K562 (cell line): ENCODE results near the gene TBXA2R. TPM values are rescaled to one million over a fixed set of nuclear protein-coding genes. Genes with fewer than 3 reads are reported as not detected.
A peak's percentile ranks its signal among the peaks of the same experiment; 100 is the strongest.

Experiments
- ADNP ChIP-seq: fragments of 200-800 bp; sonication (Bioruptor generic); IDR thresholded peaks from 2 replicates; pipeline ENCODE4 v1.6.1; 2016; ENCODE audit warnings: missing genetic modification characterization, missing compliant biosample characterization
- ASH1L ChIP-seq: fragments of 450-650 bp; IDR thresholded peaks from 2 replicates; pipeline ENCODE4 v1.6.1; 2018; ENCODE audit warnings: borderline replicate concordance, mild to moderate bottlenecking, low read depth; ENCODE audit not compliant: partially characterized antibody
- ATF2 ChIP-seq: sonication (generic); formaldehyde crosslinking; IDR thresholded peaks from 2 replicates; pipeline ENCODE4 v1.8.1; 2022; ENCODE audit warnings: missing genetic modification reagents
- CBX1 ChIP-seq: sonication (generic); IDR thresholded peaks from 2 replicates; pipeline ENCODE4 v1.6.1; 2016; ENCODE audit warnings: antibody characterized with exemption, low read depth, mild to moderate bottlenecking
- CCNT2 ChIP-seq: IDR thresholded peaks from 2 replicates; pipeline ENCODE4 v1.6.1; 2011; ENCODE audit warnings: borderline replicate concordance, low read depth, mild to moderate bottlenecking, moderate library complexity, mixed read lengths, low read length; ENCODE audit not compliant: insufficient read length; ENCODE audit errors: extremely low read depth
- CHD2 ChIP-seq: IDR thresholded peaks from 2 replicates; pipeline ENCODE4 v1.6.1; 2011; ENCODE audit warnings: low read depth, low read length
- IRF9 ChIP-seq: fragments of 450-650 bp; IDR thresholded peaks from 2 replicates; pipeline ENCODE4 v1.6.1; 2016; ENCODE audit warnings: missing biosample characterization, missing genetic modification characterization
- MNT ChIP-seq, 2 experiments: fragments of 450-650 bp; conservative IDR thresholded peaks; 2 replicates each; pipeline ENCODE4 v1.6.1; 2017; ENCODE audit warnings: mild to moderate bottlenecking in 2 of 2, moderate library complexity in 2 of 2
- MYC ChIP-seq, 2 experiments: fragments of 250-450 bp in 1 of 2; sonication (Bioruptor Pico) in 1 of 2; IDR thresholded peaks; 2 replicates each; pipeline versions ENCODE4 v1.5.1 to v1.6.1; 2012 to 2021; ENCODE audit warnings: low read depth in 2 of 2, borderline replicate concordance in 1 of 2, improper control_type of control experiment in 1 of 2, low read length in 1 of 2, mild to moderate bottlenecking in 1 of 2, moderate library complexity in 1 of 2
- NCOA2 ChIP-seq, 2 experiments: fragments of 450-650 bp; IDR thresholded peaks; 2 replicates each; pipeline ENCODE4 v1.6.1; 2018; ENCODE audit warnings: mild to moderate bottlenecking in 2 of 2, moderate library complexity in 1 of 2; ENCODE audit not compliant: partially characterized antibody in 2 of 2
- NONO ChIP-seq, 2 experiments: fragments of 200-400 bp in 1 of 2; fragments of 450-650 bp in 1 of 2; formaldehyde crosslinking in 1 of 2; IDR thresholded peaks; 2 replicates each; pipeline ENCODE4 v1.6.1; 2017; ENCODE audit warnings: low read depth in 2 of 2, mild to moderate bottlenecking in 2 of 2, moderate library complexity in 2 of 2, low read length in 1 of 2
- NR2C2 ChIP-seq, 2 experiments: fragments of 200-800 bp in 1 of 2; sonication (Bioruptor generic) in 1 of 2; sonication (generic) in 1 of 2; formaldehyde crosslinking in 1 of 2; IDR thresholded peaks; 2 replicates each; pipeline versions ENCODE4 v1.6.1 to v1.8.0; 2016 to 2022; ENCODE audit warnings: mild to moderate bottlenecking in 1 of 2, missing compliant biosample characterization in 1 of 2, missing genetic modification characterization in 1 of 2, missing genetic modification reagents in 1 of 2
- SLC30A9 ChIP-seq: fragments of 250-450 bp; sonication (Bioruptor Pico); IDR thresholded peaks from 2 replicates; pipeline ENCODE4 v1.8.0; 2022; ENCODE audit warnings: mild to moderate bottlenecking, moderate library complexity
- TOE1 ChIP-seq, 2 experiments: fragments of 450-650 bp in 1 of 2; sonication (generic) in 1 of 2; formaldehyde crosslinking in 1 of 2; IDR thresholded peaks; 2 replicates each; pipeline versions ENCODE4 v1.7.1 to v1.8.0; 2016 to 2022; ENCODE audit warnings: borderline replicate concordance in 2 of 2, mild to moderate bottlenecking in 2 of 2, antibody characterized with exemption in 1 of 2, inconsistent platforms in 1 of 2, low read depth in 1 of 2, missing genetic modification reagents in 1 of 2, moderate library complexity in 1 of 2
- YY1 ChIP-seq, 3 experiments: IDR thresholded peaks; 2 replicates each; pipeline ENCODE4 v1.6.1; 2011; ENCODE audit warnings: low read length in 2 of 3, mild to moderate bottlenecking in 2 of 3, moderate library complexity in 2 of 3, borderline replicate concordance in 1 of 3, control low read depth in 1 of 3, low read depth in 1 of 3; ENCODE audit not compliant: insufficient read depth in 3 of 3, insufficient replicate concordance in 2 of 3, control insufficient read depth in 1 of 3, insufficient read length in 1 of 3; ENCODE audit errors: extremely low read depth in 1 of 3
- polyA plus RNA-seq, 8 experiments: library from polyadenylated mRNA; depleted of rRNA in 4 of 8; stranded (reverse) in 5 of 8; unstranded in 3 of 8; fragments of >200 nt; fragmentation: Nextera tagmentation in 2 of 8; fragmentation: Illumina TruSeq in 1 of 8; extraction: Ambion mirVana in 2 of 8; extraction: Trizol in 1 of 8; gene quantifications; 2 replicates each; pipeline versions ENCODE4 v1.2.1 to v1.2.3, GENCODE V29; 2011 to 2014; ENCODE audit warnings: inconsistent platforms in 1 of 8, missing spikeins in 1 of 8
- total RNA-seq, 7 experiments: library from RNA; depleted of rRNA in 6 of 7; stranded (reverse); fragments of >200 nt in 6 of 7; fragmentation: Illumina TruSeq in 2 of 7; extraction: Trizol in 2 of 7; gene quantifications; 2 replicates each; pipeline versions ENCODE4 v1.2.1 to v1.2.3, GENCODE V29; 2011 to 2021; ENCODE audit warnings: low replicate concordance in 1 of 7

TBXA2R gene
- total and polyA plus RNA-seq, 9 of the 15 experiments (the other 6 are each of a cell fraction or from before 2014, with no cell fraction given) = 1.5 to 24.0 (median 2.8) TPM

- TF ChIP-seq SLC30A9 (CRISPR knock-in tag) (no peak), CCNT2 (peak; percentile 46), CBX1 (peak; percentile 61; the same call in 1 of the 2 replicates), TOE1 (IDR thresholded peaks at IDR 0.05; ENCODE audit: borderline replicate concordance) (no peak), TOE1 (CRISPR knock-in tag; IDR thresholded peaks at IDR 0.05; ENCODE audit: borderline replicate concordance, low read depth) (no peak), MNT (conservative IDR thresholded peaks at IDR 0.05) (peak in 1 of 2 experiments; percentile 58; a peak in 2 of 4 replicates), CHD2 (peak; percentile 82), ADNP (tag) (no peak), NONO (IDR thresholded peaks at IDR 0.05; ENCODE audit: low read depth in 2 of 2, low read length in 1 of 2) (peak in 1 of 2 experiments; percentile 21; a peak in 1 of 4 replicates), ASH1L (no peak), MYC (IDR thresholded peaks at IDR 0.05; ENCODE audit: low read depth, low read length) (peak; percentile 89), MYC (CRISPR knock-in tag; IDR thresholded peaks at IDR 0.05; ENCODE audit: borderline replicate concordance, low read depth) (no peak), ATF2 (no peak), NCOA2 (IDR thresholded peaks at IDR 0.05; ENCODE audit: partially characterized antibody in 2 of 2) (no peak), IRF9 (tag) (no peak), YY1 (IDR thresholded peaks at IDR 0.05; ENCODE audit: borderline replicate concordance in 1 of 3, control insufficient read depth in 1 of 3, extremely low read depth in 1 of 3, insufficient read depth in 3 of 3, insufficient read length in 1 of 3, insufficient replicate concordance in 2 of 3, low read depth in 1 of 3, low read length in 2 of 3) (peak in 1 of 3 experiments; percentile 6), NR2C2 (CRISPR knock-in tag; IDR thresholded peaks at IDR 0.05) (peak; percentile 13; the same call in 1 of the 2 replicates), NR2C2 (tag; IDR thresholded peaks at IDR 0.05) (peak; percentile 28; the same call in 1 of the 2 replicates)
Measured at GRCh38 chr19:3612901-3613741, 6.4 kb upstream of the TBXA2R start (continued).
